Mesendoderm (in vitro differentiated cells): ENCODE measurements around the gene LAMC2.

Experiments used
- DNase-seq: peaks from one replicate; pipeline ENCODE4 v3.0.0; 2013
- H2AK5ac ChIP-seq: 2 replicates; pipeline ENCODE4 v1.6.1; 2013; ENCODE audit warnings: low read length, inconsistent platforms
- H2BK120ac ChIP-seq: 2 replicates; pipeline ENCODE4 v1.6.1; 2013; ENCODE audit warnings: low read depth, mild to moderate bottlenecking, low read length, moderate library complexity, mixed read lengths
- H2BK15ac ChIP-seq: replicated peaks from 2 replicates; pipeline ENCODE4 v1.6.1; 2013; ENCODE audit warnings: low read depth, mild to moderate bottlenecking, moderate library complexity
- H2BK5ac ChIP-seq: 2 replicates; pipeline ENCODE4 v1.6.1; 2013; ENCODE audit warnings: low read length, inconsistent platforms
- H3K18ac ChIP-seq: 2 replicates; pipeline ENCODE4 v1.6.1; 2013; ENCODE audit warnings: mild to moderate bottlenecking, low read length, mixed read lengths
- H3K23ac ChIP-seq: one replicate; pipeline ENCODE4 v1.6.1; 2013; ENCODE audit warnings: low read length
- H3K27ac ChIP-seq: 2 replicates; pipeline ENCODE4 v1.5.1; 2013; ENCODE audit warnings: low read depth, mild to moderate bottlenecking, inconsistent platforms, low read length, moderate library complexity
- H3K27me3 ChIP-seq: 2 replicates; pipeline ENCODE4 v1.6.1; 2013; ENCODE audit warnings: low read length, control low read depth, mild to moderate bottlenecking, inconsistent platforms; ENCODE audit not compliant: insufficient read depth, poor library complexity
- H3K36me3 ChIP-seq: 2 replicates; pipeline ENCODE4 v1.6.1; 2013; ENCODE audit warnings: low read length, inconsistent platforms; ENCODE audit not compliant: control insufficient read depth, insufficient read depth
- H3K4ac ChIP-seq: one replicate; pipeline ENCODE4 v1.6.1; 2013; ENCODE audit warnings: low read depth, mild to moderate bottlenecking, low read length, moderate library complexity
- H3K4me1 ChIP-seq: 2 replicates; pipeline ENCODE4 v1.6.1; 2013; ENCODE audit warnings: low read depth, low read length, inconsistent platforms; ENCODE audit not compliant: control insufficient read depth
- H3K4me2 ChIP-seq: 2 replicates; pipeline ENCODE4 v1.6.1; 2013; ENCODE audit warnings: low read length
- H3K4me3 ChIP-seq: 2 replicates; pipeline ENCODE4 v1.5.1; 2013; ENCODE audit warnings: mild to moderate bottlenecking, low read length
- H3K56ac ChIP-seq: one replicate; pipeline ENCODE4 v1.6.1; 2013; ENCODE audit warnings: low read length
- H3K79me1 ChIP-seq: 2 replicates; pipeline ENCODE4 v1.6.1; 2013; ENCODE audit warnings: low read length, inconsistent platforms
- H3K79me2 ChIP-seq: 2 replicates; pipeline ENCODE4 v1.6.1; 2013; ENCODE audit warnings: mild to moderate bottlenecking, low read length; ENCODE audit not compliant: control insufficient read depth, insufficient read depth
- H3K9ac ChIP-seq: 2 replicates; pipeline ENCODE4 v1.6.1; 2013; ENCODE audit warnings: low read length, inconsistent platforms
- H4K5ac ChIP-seq: one replicate; pipeline ENCODE4 v1.6.1; 2013; ENCODE audit warnings: low read length
- H4K8ac ChIP-seq: one replicate; pipeline ENCODE4 v1.6.1; 2013; ENCODE audit warnings: low read depth, mild to moderate bottlenecking, control low read depth, low read length, moderate library complexity
- WGBS: extraction: QIAGEN DNeasy Blood & Tissue Kit; methylation state at CpG from one replicate; pipeline ENCODE4 v1.1.7; 2013; ENCODE audit warnings: low lambda C conversion rate, missing lambda C conversion rate; ENCODE audit not compliant: insufficient coverage; ENCODE audit errors: extremely low coverage; 5-methylcytosine and 5-hydroxymethylcytosine counted together

The LAMC2 gene

DNA sequence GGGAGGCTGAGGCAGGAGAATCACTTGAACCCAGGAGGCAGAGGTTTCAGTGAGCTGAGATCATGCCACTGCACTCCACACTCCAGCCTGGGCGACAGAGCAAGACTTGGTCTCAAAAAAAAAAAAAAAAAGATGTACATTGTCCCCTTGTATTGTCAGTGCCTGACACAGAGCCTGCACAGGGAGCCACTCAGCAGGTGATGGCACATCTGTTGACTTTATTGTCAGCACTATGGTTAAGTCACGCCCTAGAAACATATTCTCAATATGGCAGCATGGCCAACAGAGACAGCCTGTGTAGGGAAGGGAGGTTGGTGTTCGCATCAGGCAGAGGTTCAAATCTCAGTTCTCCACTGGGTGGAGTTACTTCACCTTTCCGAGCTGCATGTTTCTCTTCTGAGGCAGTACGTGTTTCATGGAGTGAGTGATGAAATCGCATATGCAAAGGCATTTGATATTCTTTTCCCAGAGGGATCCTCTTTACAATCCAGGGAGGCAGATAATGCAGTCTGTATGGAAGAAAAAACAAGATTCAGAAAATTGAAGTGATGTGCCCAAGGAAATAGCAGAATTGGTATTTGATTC is 20.6 kb downstream of the LAMC2 start:
- no peak overlapping the region for H2BK15ac ChIP-seq
- H2AK5ac ChIP-seq = no peak overlapping the region
- H3K27ac ChIP-seq = no peak overlapping the region
- no peaks in the 10 kb centered on the region for H3K79me2 ChIP-seq
- no peak overlapping the region for H4K8ac ChIP-seq
- no peak overlapping the region for H3K18ac ChIP-seq
- H3K23ac ChIP-seq = no peak overlapping the region
- H3K9ac ChIP-seq = no peak overlapping the region
- H4K5ac ChIP-seq = no peak overlapping the region
- no peak overlapping the region for H3K4me2 ChIP-seq
- H2BK5ac ChIP-seq = no peak overlapping the region
- H3K4me1 ChIP-seq = no peaks in the 10 kb centered on the region
- no peak for DNase-seq
- H3K36me3 ChIP-seq = no peaks in the 10 kb centered on the region
- H3K56ac ChIP-seq = no peak overlapping the region
- no peaks in the 10 kb centered on the region for H3K27me3 ChIP-seq
- no peaks in the 10 kb centered on the region for H3K79me1 ChIP-seq
- no peak overlapping the region for H2BK120ac ChIP-seq
- WGBS = no CpG with 5 or more reads among the region's 6 CpGs
- no peak overlapping the region for H3K4me3 ChIP-seq
- no peak overlapping the region for H3K4ac ChIP-seq

DNA sequence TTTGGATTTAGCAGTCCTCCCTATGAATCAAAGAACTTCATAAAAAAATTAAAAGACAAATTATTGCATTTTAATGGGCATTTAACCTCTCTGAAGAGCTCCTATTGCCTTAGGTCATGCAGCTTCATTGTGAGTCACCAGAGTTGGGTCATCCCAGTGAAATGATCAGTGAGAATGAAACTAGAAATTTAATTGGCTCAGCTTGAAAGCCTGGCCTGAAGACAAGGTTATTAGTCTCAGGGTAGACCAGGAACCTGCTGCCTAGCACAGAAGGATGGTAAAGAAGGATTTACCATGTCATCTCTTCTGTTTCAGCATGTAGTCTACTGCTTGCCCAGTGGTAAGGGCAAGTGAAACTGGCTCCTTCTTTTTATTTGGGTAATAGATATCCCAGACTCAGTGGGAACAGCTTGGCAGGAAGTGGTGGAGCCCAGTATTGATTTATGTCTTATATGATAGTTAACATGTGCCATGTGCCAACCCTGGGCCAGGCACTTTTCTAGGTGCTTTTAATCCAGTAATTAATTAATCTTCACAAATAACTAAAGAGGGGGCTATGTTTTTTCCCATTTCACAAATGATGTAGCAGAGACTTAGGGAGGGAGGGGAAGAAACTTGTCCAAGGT is 23.6 kb downstream of the LAMC2 start:
- Histone ChIP-seq H3K56ac (no peak overlapping the region), H3K27ac (no peak overlapping the region), H2BK5ac (no peak overlapping the region), H3K79me2 (no peaks in the 10 kb centered on the region), H3K79me1 (no peaks in the 10 kb centered on the region), H3K27me3 (no peaks in the 10 kb centered on the region), H4K5ac (no peak overlapping the region), H3K4me2 (no peak overlapping the region), H3K36me3 (no peaks in the 10 kb centered on the region), H3K4me3 (no peak overlapping the region), H2BK120ac (no peak overlapping the region), H3K4me1 (no peaks in the 10 kb centered on the region), H4K8ac (no peak overlapping the region), H2AK5ac (no peak overlapping the region), H3K9ac (no peak overlapping the region), H3K4ac (no peak overlapping the region), H3K23ac (no peak overlapping the region), H2BK15ac (no peak overlapping the region), H3K18ac (no peak overlapping the region)
- peak; percentile 48 for DNase-seq

DNA sequence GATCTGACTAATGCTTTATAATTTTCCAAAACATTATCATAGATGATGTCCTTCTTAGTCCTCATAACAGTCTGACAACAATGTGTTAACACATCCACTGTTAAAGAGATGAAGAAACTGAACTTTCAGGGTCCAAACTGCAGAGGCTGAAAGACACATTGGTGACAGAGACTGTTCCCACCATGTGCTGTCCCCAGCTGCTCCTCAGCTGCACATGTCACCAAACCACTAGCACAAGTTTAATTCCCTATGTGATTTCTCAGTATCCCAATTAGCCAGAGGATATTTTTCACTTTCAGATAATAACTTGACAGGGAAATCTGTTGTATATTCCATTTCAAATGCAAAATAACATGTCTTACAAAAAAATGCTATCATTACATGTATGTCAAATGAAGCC is 24.6 kb downstream of the LAMC2 start:
- no peak overlapping the region for H2BK15ac ChIP-seq
- no peak overlapping the region for H3K4me2 ChIP-seq
- no peak overlapping the region for H2AK5ac ChIP-seq
- H3K9ac ChIP-seq = no peak overlapping the region
- no peak overlapping the region for H3K56ac ChIP-seq
- no peak for DNase-seq
- H3K4me3 ChIP-seq = no peak overlapping the region
- H3K36me3 ChIP-seq = no peaks in the 10 kb centered on the region
- H3K27me3 ChIP-seq = no peaks in the 10 kb centered on the region
- H4K5ac ChIP-seq = no peak overlapping the region
- no peak overlapping the region for H2BK5ac ChIP-seq
- no peak overlapping the region for H3K4ac ChIP-seq
- no peaks in the 10 kb centered on the region for H3K4me1 ChIP-seq
- no peak overlapping the region for H3K27ac ChIP-seq
- H4K8ac ChIP-seq = no peak overlapping the region
- no peaks in the 10 kb centered on the region for H3K79me2 ChIP-seq
- H2BK120ac ChIP-seq = no peak overlapping the region
- H3K79me1 ChIP-seq = no peaks in the 10 kb centered on the region
- no peak overlapping the region for H3K23ac ChIP-seq
- no peak overlapping the region for H3K18ac ChIP-seq

DNA sequence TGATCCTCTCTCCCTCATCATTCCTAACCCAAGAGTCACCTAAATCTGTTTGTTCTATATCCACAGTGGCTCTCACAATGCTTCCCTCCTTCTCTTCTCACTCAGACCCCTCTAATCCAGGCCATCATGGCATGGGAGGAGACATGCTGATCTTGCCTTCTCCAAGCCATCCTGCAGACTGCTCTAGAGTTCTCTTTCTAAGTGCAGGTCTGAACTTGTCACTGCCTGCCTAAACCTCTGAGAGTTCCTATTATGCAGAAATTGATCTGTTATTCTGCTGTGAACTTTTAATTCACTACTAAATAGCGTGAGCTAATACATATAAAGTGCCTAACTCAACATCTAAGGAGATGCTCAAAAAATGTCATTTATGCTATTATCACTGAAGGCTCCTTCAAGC is 26.8 kb downstream of the LAMC2 start:
- no peak overlapping the region for H3K4me2 ChIP-seq
- no CpG with 5 or more reads among the region's 1 CpG for WGBS
- no peak for DNase-seq
- H2BK5ac ChIP-seq = no peak overlapping the region
- H3K4ac ChIP-seq = no peak overlapping the region
- H3K9ac ChIP-seq = no peak overlapping the region
- no peaks in the 10 kb centered on the region for H3K79me2 ChIP-seq
- H4K8ac ChIP-seq = no peak overlapping the region
- no peak overlapping the region for H3K4me3 ChIP-seq
- no peak overlapping the region for H3K23ac ChIP-seq
- H3K36me3 ChIP-seq = no peaks in the 10 kb centered on the region
- H2AK5ac ChIP-seq = no peak overlapping the region
- no peak overlapping the region for H2BK15ac ChIP-seq
- H4K5ac ChIP-seq = no peak overlapping the region
- H3K79me1 ChIP-seq = no peaks in the 10 kb centered on the region
- no peak overlapping the region for H3K18ac ChIP-seq
- H2BK120ac ChIP-seq = no peak overlapping the region
- H3K27me3 ChIP-seq = no peaks in the 10 kb centered on the region
- H3K4me1 ChIP-seq = peaks cover 2% of the 10 kb centered on the region
- H3K56ac ChIP-seq = no peak overlapping the region
- H3K27ac ChIP-seq = no peak overlapping the region

DNA sequence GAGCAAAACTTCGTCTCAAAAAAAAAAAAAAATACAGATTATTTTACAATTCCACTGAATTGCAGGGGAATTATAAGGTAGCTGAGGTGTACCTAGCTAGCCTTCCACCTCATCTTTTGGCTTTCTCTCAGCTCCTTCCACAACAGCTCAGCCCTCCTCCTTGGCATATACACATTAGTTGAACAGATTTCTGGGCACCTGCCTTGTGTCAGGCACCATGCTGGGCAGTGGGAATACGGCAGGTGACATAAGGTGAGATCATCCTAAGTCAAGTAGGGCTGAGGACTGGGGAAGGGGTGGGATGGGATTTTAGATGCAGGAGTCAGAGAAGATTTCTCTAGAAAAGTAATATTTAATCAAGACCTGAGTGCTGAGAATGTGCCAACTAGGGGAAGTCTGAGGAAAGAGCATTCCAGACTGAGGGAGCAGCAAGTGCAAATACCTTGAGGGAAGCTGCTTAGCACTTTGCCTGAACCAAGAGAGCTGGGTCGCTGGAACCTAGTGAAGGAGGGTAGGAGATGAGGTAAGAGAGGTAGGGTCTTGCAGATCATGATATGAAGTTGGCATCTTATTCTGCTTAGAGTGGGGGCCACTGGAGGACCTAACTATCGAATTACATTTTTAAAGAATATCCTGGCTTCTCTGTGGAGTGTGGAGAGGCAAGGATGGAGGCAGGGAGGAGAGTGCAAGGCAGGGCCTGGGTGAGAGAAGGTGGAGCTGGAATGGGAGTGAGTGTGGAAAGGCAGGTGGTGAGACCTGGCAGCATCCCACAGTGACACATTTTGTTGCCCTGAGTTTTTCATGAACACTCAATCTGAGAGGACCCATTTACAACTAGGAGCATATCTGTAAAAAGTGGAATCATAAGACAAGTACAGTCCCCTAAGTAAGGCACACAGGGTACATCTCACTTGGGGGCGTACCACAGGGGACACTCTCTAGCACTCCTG is 28.2 kb downstream of the LAMC2 start:
- H3K4me2 ChIP-seq = no peak overlapping the region
- no peaks in the 10 kb centered on the region for H3K27me3 ChIP-seq
- H3K4me3 ChIP-seq = no peak overlapping the region
- H4K5ac ChIP-seq = no peak overlapping the region
- H3K56ac ChIP-seq = no peak overlapping the region
- no CpG with 5 or more reads among the region's 5 CpGs for WGBS
- DNase-seq = no peak
- H2BK15ac ChIP-seq = no peak overlapping the region
- H3K9ac ChIP-seq = no peak overlapping the region
- H3K4ac ChIP-seq = no peak overlapping the region
- H3K18ac ChIP-seq = no peak overlapping the region
- no peak overlapping the region for H3K27ac ChIP-seq
- H4K8ac ChIP-seq = no peak overlapping the region
- no peaks in the 10 kb centered on the region for H3K36me3 ChIP-seq
- no peak overlapping the region for H2BK120ac ChIP-seq
- H2BK5ac ChIP-seq = no peak overlapping the region
- no peak overlapping the region for H2AK5ac ChIP-seq
- no peaks in the 10 kb centered on the region for H3K79me1 ChIP-seq
- no peak overlapping the region for H3K23ac ChIP-seq
- no peaks in the 10 kb centered on the region for H3K79me2 ChIP-seq
- H3K4me1 ChIP-seq = peaks cover 5% of the 10 kb centered on the region
